Right lobe of liver (tissue), 4 donors: ENCODE measurements around the gene ZGRF1.

Source experiments
- POLR2A ChIP-seq: fragments of 450-650 bp; IDR thresholded peaks from one replicate; pipeline ENCODE4 v1.6.1; 2017; ENCODE audit warnings: antibody characterized with exemption, mild to moderate bottlenecking
- TF ChIP-seq, protein P1 (sequence below), 4 donors: fragments of 200-600 bp in 3 of 4; fragments of 450-650 bp in 1 of 4; IDR thresholded peaks; one replicate each; pipeline versions ENCODE4 v1.5.1 to v1.8.0; 2016 to 2022; ENCODE audit warnings: antibody characterized with exemption in 4 of 4, mild to moderate bottlenecking in 2 of 4
- donor health status: DM: no; HTN: no; CAD: no.
- donor health status: DM: no; HTN: no; CAD: no.
- donor health status: DM: no; HTN: yes; CAD: no.

DNA sequence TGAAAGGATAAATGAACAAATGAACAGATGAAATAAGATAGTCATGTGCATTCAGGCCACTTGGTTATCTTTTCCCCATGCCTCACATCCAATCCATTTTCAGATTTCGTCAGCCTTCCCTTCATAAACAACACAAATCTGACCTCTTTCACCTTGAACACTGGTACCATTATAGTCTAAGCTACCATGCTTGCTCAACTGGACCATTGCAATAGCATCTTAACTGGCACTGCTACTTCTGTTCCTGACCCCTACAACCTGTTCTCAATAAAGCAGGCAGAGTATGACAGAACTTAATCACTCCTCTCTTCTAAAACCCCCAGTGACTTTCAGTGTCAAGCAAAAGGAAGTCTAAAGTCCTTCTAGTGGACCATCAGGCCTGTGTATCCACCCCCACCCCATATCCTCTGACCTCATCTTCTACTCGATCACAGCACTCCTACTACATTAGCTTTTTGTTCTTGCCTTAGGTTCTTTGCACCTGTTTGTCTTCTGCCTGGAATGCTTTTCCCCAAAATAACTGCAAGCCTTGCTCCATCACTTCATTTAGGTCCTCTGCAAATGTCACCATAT, 40.9 kb upstream of the ZGRF1 start:
- no peak for TF ChIP-seq POLR2A
- TF ChIP-seq, protein P1, sequence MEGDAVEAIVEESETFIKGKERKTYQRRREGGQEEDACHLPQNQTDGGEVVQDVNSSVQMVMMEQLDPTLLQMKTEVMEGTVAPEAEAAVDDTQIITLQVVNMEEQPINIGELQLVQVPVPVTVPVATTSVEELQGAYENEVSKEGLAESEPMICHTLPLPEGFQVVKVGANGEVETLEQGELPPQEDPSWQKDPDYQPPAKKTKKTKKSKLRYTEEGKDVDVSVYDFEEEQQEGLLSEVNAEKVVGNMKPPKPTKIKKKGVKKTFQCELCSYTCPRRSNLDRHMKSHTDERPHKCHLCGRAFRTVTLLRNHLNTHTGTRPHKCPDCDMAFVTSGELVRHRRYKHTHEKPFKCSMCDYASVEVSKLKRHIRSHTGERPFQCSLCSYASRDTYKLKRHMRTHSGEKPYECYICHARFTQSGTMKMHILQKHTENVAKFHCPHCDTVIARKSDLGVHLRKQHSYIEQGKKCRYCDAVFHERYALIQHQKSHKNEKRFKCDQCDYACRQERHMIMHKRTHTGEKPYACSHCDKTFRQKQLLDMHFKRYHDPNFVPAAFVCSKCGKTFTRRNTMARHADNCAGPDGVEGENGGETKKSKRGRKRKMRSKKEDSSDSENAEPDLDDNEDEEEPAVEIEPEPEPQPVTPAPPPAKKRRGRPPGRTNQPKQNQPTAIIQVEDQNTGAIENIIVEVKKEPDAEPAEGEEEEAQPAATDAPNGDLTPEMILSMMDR (IDR thresholded peaks at IDR 0.05): no peak
